ENCODE measurements around the gene SLC18A2. TPM values are rescaled to one million over a fixed set of nuclear protein-coding genes. Genes with fewer than 3 reads are reported as not detected.
"Not testable (repeated sequence)": the region's sequence is repeated elsewhere in the genome, so short reads cannot be mapped to it uniquely, and the experiment has no call there.

Gene SLC18A2
- total and polyA plus RNA-seq, 7 donors = 0.23 to 1.4 (median 0.55) TPM

DNA sequence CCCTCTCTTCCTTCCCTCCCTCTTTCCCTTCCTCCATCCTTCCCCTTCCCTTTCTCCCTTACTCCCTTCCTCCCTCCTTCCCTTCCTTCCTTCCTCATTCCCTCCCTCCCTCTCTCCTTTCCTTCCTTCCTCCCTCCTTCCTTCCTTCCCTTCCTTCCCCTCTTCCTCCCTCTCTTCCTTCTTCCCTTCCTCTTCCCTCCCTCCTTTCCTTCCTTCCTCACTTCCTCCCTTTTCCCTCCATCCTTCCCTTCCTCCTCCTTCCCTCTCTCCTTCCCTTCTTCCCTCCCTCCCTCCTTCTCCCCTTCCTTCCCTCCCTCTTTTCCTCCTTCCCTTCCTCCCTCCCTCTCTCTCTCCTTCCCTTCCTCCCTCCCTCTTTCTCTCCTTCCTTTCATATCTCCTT, 12.7 kb upstream of the SLC18A2 start:
- Histone ChIP-seq H3K27ac (no peak overlapping the region), H3K4me1 (no peaks in the 10 kb centered on the region), H3K36me3 (no peaks in the 10 kb centered on the region), H3K27me3 (peaks cover 0 to 11% (median 0%) of the 10 kb centered on the region in 3 donors), H3K9me3 (no peaks in the 10 kb centered on the region), H3K4me3 (no peak overlapping the region)
- TF ChIP-seq POLR2AphosphoS5 (IDR thresholded peaks at IDR 0.05) = no peak
- no peak for TF ChIP-seq POLR2A (IDR thresholded peaks at IDR 0.05)
- TF ChIP-seq, protein P1, sequence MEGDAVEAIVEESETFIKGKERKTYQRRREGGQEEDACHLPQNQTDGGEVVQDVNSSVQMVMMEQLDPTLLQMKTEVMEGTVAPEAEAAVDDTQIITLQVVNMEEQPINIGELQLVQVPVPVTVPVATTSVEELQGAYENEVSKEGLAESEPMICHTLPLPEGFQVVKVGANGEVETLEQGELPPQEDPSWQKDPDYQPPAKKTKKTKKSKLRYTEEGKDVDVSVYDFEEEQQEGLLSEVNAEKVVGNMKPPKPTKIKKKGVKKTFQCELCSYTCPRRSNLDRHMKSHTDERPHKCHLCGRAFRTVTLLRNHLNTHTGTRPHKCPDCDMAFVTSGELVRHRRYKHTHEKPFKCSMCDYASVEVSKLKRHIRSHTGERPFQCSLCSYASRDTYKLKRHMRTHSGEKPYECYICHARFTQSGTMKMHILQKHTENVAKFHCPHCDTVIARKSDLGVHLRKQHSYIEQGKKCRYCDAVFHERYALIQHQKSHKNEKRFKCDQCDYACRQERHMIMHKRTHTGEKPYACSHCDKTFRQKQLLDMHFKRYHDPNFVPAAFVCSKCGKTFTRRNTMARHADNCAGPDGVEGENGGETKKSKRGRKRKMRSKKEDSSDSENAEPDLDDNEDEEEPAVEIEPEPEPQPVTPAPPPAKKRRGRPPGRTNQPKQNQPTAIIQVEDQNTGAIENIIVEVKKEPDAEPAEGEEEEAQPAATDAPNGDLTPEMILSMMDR (IDR thresholded peaks at IDR 0.05) = no peak
- no peak for TF ChIP-seq EP300 (IDR thresholded peaks at IDR 0.05)
- no peak for DNase-seq
- intact Hi-C loops (cut with DNase I) = no loop called here

DNA sequence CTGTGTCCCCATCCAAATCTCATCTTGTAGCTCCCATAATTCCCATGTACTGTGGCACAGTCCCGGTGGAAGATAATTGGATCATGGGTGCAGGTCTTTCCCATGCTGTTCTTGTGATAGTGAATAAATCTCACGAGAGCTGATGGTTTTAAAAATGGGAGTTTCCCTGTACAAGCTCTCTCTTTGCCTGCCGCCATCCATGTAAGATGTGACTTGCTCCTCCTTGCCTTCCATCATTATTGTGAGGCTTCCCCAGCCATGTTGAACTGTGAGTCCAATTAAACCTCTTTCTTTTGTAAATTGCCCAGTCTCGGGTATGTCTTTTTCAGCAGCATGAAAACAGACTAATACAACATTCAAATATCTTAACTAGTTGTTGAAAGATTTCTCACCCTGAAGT, 10.8 kb upstream of the SLC18A2 start:
- intact Hi-C loops (cut with DNase I); H3K4me3 ChIP-seq; H3K4me1 ChIP-seq; H3K36me3 ChIP-seq; H3K9me3 ChIP-seq; DNase-seq; H3K27ac ChIP-seq: not testable (repeated sequence)
- peaks cover 0 to 11% (median 0%) of the 10 kb centered on the region in 3 donors for H3K27me3 ChIP-seq
- WGBS, 2 donors = 86 to 96% methylated on average over 4 of the region's 4 CpGs

DNA sequence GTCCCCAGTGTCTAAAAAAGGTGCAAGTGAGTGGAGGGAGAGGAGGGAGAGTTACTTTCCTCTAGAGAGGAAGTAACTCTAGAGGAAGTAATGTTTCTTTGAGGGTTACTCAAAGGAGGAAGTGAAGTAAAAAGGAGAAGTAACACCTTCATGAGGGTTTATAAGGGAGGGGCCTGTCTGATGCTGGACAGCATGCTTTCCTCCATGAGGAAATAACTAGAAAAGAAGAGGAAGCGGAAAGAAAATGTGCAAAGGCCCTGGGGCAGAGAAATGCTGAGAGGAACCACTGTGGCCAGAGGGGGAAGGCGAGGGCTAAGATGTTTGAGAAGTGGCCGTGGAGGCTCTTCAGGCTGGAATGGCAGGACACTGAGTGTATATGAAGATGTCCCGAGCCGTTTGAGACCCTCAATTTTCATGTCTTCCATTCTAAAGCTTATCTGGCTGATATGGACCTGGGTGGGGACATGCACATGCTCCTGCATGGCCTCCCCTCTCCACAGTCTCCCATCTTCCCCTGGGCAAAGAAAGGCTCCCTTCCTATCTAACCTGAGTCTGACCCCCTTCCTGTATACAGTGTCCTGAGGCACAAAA, 3.4 kb upstream of the SLC18A2 start:
- no peak for DNase-seq
- TF ChIP-seq POLR2A (IDR thresholded peaks at IDR 0.05) (no peak), POLR2AphosphoS5 (IDR thresholded peaks at IDR 0.05) (no peak), EP300 (IDR thresholded peaks at IDR 0.05) (no peak)
- TF ChIP-seq, protein P1 (IDR thresholded peaks at IDR 0.05) = no peak
- Histone ChIP-seq H3K9me3 (no peaks in the 10 kb centered on the region), H3K4me3 (no peak overlapping the region), H3K27me3 (peaks cover 25 to 31% (median 26%) of the 10 kb centered on the region in 3 donors), H3K27ac (no peak overlapping the region), H3K36me3 (no peaks in the 10 kb centered on the region), H3K4me1 (peaks cover 0 to 17% (median 11%) of the 10 kb centered on the region in 4 donors)
- whole genome bisulfite sequencing, 2 donors = 88 to 90% methylated on average over 5 of the region's 5 CpGs
- intact Hi-C loops (cut with DNase I) = no loop called here

DNA sequence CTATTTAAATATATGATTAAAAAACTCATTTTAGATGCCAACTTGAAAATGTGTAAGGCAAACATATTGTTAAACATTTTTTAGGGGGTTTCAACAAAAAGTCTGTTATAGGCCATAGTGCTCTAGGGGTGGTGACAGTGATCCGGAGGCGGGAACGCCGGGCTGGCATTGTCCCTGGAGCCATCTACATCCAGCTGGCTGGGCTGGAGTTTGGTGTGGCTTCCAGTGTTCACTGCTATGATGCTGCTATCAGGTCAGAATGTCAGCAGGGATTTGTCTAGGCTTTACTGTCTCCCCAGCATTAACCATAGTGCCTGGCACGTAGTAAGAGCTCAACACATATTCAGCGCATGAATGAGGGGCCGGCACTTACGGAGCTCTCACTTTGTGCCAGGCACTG, 1.9 kb upstream of the SLC18A2 start:
- intact Hi-C loops (cut with DNase I) = no loop called here
- no peak for DNase-seq
- H3K27me3 ChIP-seq = peaks cover 25 to 45% (median 26%) of the 10 kb centered on the region in 3 donors
- no peak overlapping the region for H3K27ac ChIP-seq
- H3K4me1 ChIP-seq = peaks cover 0 to 17% (median 11%) of the 10 kb centered on the region in 4 donors
- no peak overlapping the region for H3K4me3 ChIP-seq
- WGBS, 2 donors = 80 to 89% methylated on average over 8 of the region's 8 CpGs
- TF ChIP-seq, protein P1 (IDR thresholded peaks at IDR 0.05) = no peak
- no peak for TF ChIP-seq POLR2AphosphoS5 (IDR thresholded peaks at IDR 0.05)
- no peak for TF ChIP-seq EP300 (IDR thresholded peaks at IDR 0.05)
- no peak for TF ChIP-seq POLR2A (IDR thresholded peaks at IDR 0.05)
- H3K36me3 ChIP-seq = no peaks in the 10 kb centered on the region
- H3K9me3 ChIP-seq = no peaks in the 10 kb centered on the region

DNA sequence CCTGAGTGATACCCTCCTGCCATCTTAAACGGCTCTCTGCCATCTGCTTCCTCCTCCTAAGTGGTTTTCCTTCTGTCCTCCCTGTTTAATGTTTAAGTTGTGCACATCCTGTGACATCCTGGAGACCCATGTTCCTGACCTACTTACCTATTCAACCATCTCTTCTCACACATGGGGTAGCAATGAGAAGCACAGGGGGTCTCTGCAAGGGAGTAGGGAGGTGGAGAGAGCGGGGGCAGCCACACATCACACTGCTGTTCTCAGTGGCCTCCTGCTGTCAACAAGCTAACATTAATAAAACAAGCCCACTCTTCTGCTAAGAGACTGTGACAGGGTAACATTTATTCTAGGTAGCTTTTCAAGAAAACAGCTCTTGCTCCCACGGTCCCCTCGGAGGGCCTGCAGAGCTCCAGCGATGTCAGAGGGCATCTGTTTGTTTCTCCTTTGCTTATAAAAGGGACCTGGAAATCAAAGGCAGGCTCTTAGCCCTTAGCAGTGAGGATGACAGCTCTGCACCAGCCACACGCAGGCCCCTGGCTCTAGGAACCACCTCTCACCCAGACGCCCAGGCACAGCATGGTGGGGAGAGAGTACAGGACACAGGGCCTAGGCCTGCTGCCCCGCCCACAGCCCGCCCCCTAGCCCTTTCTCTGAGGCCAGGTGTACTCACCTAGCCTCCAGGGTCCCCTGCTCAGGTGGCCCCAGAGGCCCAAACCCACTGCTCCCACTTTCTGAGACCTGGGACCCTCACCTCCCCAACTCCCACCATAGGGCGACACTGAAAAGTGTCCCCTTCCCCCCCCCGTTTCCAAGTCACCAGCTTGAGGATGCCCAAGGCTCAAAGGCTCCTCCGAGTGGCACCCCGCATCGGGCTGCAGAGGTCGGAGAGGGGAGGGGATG, 943 bp upstream of the SLC18A2 start:
- H3K4me3 ChIP-seq = no peak overlapping the region

More for the DNA sequence above, 943 bp upstream of the SLC18A2 start:
- no peaks in the 10 kb centered on the region for H3K9me3 ChIP-seq
- WGBS, 2 donors = 67 to 68% methylated on average over 15 of the region's 15 CpGs
- H3K4me1 ChIP-seq = peaks cover 0 to 17% (median 11%) of the 10 kb centered on the region in 4 donors
- TF ChIP-seq EP300 (IDR thresholded peaks at IDR 0.05) (no peak), POLR2A (IDR thresholded peaks at IDR 0.05) (no peak), POLR2AphosphoS5 (IDR thresholded peaks at IDR 0.05) (no peak)
- TF ChIP-seq, protein P1 (IDR thresholded peaks at IDR 0.05) = no peak
- H3K36me3 ChIP-seq = no peaks in the 10 kb centered on the region
- intact Hi-C loops (cut with DNase I) = no loop called here
- H3K27me3 ChIP-seq = peaks cover 25 to 45% (median 26%) of the 10 kb centered on the region in 3 donors
- no peak overlapping the region for H3K27ac ChIP-seq
- no peak for DNase-seq

Measured in sigmoid colon (tissue), 7 donors.